NCI-H2227 (cell line): ENCODE measurements around the gene C1QTNF6.

Experiments
- DNase-seq: peaks from one replicate; lab custom pipeline; 2025; ENCODE audit not compliant: unreplicated experiment; lab: John Stamatoyannopoulos, UW

The C1QTNF6 gene

DNA sequence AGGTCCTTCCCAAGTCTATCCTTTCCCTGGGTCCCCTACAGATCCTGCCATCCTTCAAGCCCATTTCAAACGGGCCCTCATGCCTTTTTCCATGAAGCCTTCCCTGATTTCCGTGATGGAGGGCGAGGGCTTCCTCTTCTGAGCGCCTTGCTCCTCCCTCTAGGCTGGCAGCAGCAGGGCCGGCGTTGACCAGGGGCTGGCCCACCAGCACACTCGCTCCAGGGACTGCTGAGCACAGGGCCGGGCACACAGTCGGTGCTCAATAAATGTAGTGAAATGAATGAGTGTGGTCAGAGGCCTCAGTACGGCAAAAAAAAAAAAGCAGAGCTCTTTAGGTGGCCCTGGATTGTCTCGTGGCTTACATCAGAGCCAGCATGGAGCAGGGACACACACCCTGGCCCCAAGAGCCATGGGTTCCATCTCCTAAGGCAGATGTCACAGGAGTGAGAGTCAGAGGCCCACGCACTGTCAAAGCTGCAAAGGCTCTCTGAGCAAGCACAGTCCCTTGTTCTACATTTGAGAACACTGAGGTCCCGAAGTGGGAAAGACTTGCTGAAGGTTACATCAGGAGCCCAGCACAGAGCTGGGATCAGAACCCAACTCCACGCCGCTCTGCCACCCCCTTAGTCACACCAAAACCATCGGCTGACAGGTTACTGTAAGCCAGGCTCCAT is 41.4 kb downstream of the C1QTNF6 start:
- DNase-seq, result no peak

- DNase-seq, result no peak
Measured at GRCh38 chr22:37146051-37146385, 42.0 kb downstream of the C1QTNF6 start.

GRCh38 chr22:37145180-37146050 is 42.6 kb downstream of the C1QTNF6 start:
- no peak for DNase-seq

DNA sequence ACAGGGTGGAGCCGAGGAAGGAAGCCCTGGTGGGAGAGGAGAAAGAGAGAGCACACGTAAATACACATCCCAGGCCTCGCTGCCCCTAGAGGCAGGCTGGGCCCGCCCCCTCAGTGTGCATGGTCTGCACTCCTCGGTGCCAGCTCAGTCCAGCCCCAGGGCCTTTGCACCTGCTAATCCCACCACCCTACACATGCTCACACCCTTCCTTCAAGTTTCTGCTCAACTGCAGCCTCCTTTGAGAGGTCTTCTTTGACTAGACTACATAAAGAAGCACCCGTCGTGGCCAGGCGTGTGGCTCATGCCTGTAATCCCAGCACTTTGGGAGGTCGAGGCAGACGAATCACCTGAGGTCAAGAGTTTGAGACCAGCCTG is 43.9 kb downstream of the C1QTNF6 start:
- DNase-seq, result no peak

GRCh38 chr22:37141971-37142370 is 46.1 kb downstream of the C1QTNF6 start:
- no peak for DNase-seq

DNA sequence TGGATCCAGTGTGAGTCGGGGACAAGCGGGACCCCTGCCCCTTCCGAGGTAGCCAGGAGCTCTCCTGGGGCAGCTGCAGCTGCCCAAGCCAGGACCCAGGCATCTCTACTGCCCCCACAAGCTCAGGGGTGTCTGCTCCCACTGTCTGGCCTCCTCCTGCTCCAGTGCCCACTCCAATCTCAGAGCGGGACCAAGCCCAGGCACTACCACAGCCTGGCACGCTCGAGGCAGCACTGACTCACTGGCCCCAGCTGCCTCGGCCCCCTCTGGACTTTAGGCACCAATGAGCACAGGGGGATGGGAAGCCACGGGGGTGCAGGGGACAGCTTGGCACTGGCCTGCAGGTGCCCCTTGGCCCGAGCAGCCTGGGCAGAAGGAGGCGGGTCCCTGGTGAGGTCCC is 46.6 kb downstream of the C1QTNF6 start:
- DNase-seq, result no peak

DNA sequence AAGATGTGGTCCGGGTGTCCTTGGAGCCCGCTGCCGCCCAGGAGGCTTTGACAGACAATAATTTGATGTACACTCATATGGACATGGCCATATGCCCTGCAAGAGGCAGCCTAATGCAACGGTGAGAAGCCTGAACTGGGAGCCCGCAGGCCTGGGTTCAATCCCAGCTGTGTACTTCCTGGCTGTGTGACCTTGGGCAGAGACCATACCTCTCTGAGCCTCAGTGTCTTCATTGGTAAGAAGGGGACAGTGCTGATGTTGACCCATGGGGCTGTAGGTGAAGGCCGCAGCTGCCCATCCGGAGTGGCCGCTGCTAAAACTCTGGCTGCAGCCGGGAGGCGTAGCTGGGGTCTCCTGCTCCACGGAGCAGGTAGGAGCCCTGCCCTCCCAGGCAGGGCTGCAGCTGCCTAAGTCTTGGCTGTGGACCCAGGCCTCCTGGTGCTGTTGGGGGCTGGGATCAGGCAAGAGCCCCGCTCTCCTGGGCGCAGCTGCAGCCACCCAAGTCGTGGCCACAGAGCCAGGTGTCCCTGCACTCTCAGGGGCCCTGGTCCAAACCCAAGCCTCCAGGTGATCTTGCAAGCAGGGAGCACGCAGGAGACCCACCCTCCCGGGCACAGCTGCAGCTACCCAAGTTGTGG is 47.2 kb downstream of the C1QTNF6 start:
- no peak for DNase-seq

- DNase-seq, result no peak
Measured at GRCh38 chr22:37139762-37140161, 48.3 kb downstream of the C1QTNF6 start.

- no peak for DNase-seq
Measured at GRCh38 chr22:37138849-37139561, 49.0 kb downstream of the C1QTNF6 start.

DNA sequence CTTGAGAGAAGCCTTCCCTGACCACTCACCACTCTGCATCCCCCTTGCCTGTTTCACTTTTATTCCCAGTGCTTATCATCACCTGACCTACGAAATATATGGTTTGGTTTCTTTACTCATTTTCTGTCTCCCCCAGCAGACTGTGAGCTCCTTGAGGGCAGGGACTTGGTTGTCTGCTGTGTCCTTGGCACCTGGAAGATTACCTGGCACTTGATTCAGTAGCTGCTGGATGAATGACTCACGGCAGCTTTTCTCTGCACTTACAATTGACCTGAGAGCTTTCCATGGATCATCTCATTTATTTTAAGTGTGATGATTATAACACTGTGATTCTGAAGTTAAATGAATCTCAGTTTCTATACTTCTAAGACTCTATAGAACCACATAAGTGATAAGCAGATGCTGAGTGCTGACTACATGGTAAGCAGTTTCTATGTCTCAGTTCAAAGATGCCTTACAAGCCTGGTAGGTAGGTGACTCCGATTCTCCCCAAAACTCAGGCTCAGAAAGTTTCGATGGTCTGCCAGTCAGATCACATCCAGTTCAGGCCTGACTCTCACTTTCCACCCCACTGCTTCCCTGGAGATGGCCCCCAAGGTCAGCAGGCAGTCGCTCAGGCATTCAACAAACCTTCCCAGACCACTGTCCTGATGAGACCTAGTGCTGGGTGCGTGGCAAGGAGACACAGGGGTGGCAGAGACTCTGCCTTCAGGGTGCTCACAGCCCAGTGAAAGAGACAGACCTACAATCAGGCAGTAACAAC is 50.0 kb downstream of the C1QTNF6 start:
- no peak for DNase-seq

DNA sequence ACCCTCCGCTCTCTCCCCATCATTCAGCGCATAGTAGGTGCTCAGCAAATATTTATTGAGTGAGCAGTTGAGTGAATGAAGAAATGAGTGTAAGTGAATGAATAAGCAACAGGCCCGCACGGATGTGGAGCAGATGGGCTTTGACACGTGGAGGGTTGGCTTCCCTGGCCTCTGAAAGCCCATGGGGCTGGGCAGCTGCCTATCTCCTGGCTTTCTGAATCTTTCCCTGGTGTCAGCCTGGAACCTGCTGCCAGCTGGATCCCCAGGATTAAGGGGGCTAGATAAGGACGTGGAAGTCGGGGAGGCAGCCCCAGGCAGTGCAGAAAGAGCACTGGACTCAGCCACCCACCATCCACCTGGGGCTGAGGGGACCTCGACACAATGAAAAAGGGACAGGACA is 50.9 kb downstream of the C1QTNF6 start:
- DNase-seq, result no peak

GRCh38 chr22:37135023-37135422 is 53.0 kb downstream of the C1QTNF6 start:
- no peak for DNase-seq

GRCh38 chr22:37133304-37134018 is 54.6 kb downstream of the C1QTNF6 start:
- DNase-seq, result no peak

GRCh38 chr22:37132773-37133172 is 55.3 kb downstream of the C1QTNF6 start:
- no peak for DNase-seq
